Smooth muscle cell (in vitro differentiated cells): ENCODE measurements around the gene STC2. TPM values are rescaled to one million over a fixed set of nuclear protein-coding genes. Genes with fewer than 3 reads are reported as not detected.

ENCODE experiments used
- DNase-seq: peaks from one replicate; lab custom pipeline; 2025; ENCODE audit not compliant: unreplicated experiment; lab: John Stamatoyannopoulos, UW
- H2AFZ ChIP-seq: fragments of 200-600 bp; sonication (generic); 2 replicates; pipeline ENCODE4 v1.6.0; 2016; ENCODE audit warnings: antibody characterized with exemption, low read depth, mild to moderate bottlenecking
- H3F3A ChIP-seq: fragments of 200-600 bp; sonication (generic); 2 replicates; pipeline ENCODE4 v1.6.0; 2017; ENCODE audit warnings: antibody characterized with exemption, low read depth
- H3K27ac ChIP-seq: fragments of 200-600 bp; sonication (generic); 2 replicates; pipeline ENCODE4 v1.5.1; 2016; ENCODE audit warnings: low read depth, mild to moderate bottlenecking
- H3K27me3 ChIP-seq: fragments of 200-600 bp; sonication (generic); 2 replicates; pipeline ENCODE4 v1.6.1; 2016; ENCODE audit warnings: low read depth, mild to moderate bottlenecking
- H3K36me3 ChIP-seq: fragments of 200-600 bp; sonication (generic); 2 replicates; pipeline ENCODE4 v1.5.1; 2016; ENCODE audit warnings: low read depth
- H3K4me1 ChIP-seq: fragments of 200-600 bp; sonication (generic); 2 replicates; pipeline ENCODE4 v1.5.1; 2016; ENCODE audit warnings: low read depth
- H3K4me2 ChIP-seq: fragments of 200-600 bp; sonication (generic); 2 replicates; pipeline ENCODE4 v1.6.0; 2016; ENCODE audit warnings: mild to moderate bottlenecking
- H3K4me3 ChIP-seq: fragments of 200-600 bp; sonication (generic); 2 replicates; pipeline ENCODE4 v1.5.1; 2016; ENCODE audit warnings: mild to moderate bottlenecking
- H3K79me2 ChIP-seq: fragments of 200-600 bp; sonication (generic); 2 replicates; pipeline ENCODE4 v1.6.0; 2016; ENCODE audit warnings: low read depth, mild to moderate bottlenecking
- H3K9ac ChIP-seq: fragments of 200-600 bp; sonication (generic); 2 replicates; pipeline ENCODE4 v1.6.0; 2016; ENCODE audit warnings: low read depth
- H3K9me3 ChIP-seq: fragments of 200-600 bp; sonication (generic); replicated peaks from 2 replicates; pipeline ENCODE4 v1.5.1; 2016; ENCODE audit warnings: low read depth
- H4K20me1 ChIP-seq: fragments of 200-600 bp; sonication (generic); 2 replicates; pipeline ENCODE4 v1.6.0; 2016; ENCODE audit warnings: low read depth
- whole genome bisulfite sequencing: methylation state at CpG from one replicate; pipeline ENCODE4 v1.1.7; 2016; ENCODE audit warnings: low lambda C conversion rate; 5-methylcytosine and 5-hydroxymethylcytosine counted together
- microRNA-seq: library from miRNA; unstranded; fragments of <30 nt; microRNA quantifications from one replicate; pipeline ENCODE4, GENCODE V29; 2016; ENCODE audit warnings: borderline number of aligned reads
- polyA plus RNA-seq: library from polyadenylated mRNA; unstranded; fragments of >200 nt; fragmentation: Nextera tagmentation; extraction: Ambion mirVana; gene quantifications from 2 replicates; pipeline ENCODE4 v1.2.1, GENCODE V29; 2016
- small RNA-seq: library from RNA; depleted of rRNA; stranded (forward); fragments of <200 nt; gene quantifications from one replicate; pipeline ENCODE3, GENCODE V24; 2014
- total RNA-seq: library from RNA; depleted of rRNA; stranded (reverse); fragments of >200 nt; gene quantifications from 2 replicates; pipeline ENCODE4 v1.2.3, GENCODE V29; 2014
- TF ChIP-seq, protein P1 (sequence below): fragments of 200-600 bp; sonication (generic); IDR thresholded peaks from 2 replicates; pipeline ENCODE4 v1.5.1; 2017; ENCODE audit warnings: borderline replicate concordance, mild to moderate bottlenecking, antibody characterized with exemption; ENCODE audit not compliant: insufficient read depth, poor library complexity, severe bottlenecking

Gene STC2
- total and polyA plus RNA-seq, 2 experiments from 2014 or later = 54.3 to 75.4 TPM

DNA sequence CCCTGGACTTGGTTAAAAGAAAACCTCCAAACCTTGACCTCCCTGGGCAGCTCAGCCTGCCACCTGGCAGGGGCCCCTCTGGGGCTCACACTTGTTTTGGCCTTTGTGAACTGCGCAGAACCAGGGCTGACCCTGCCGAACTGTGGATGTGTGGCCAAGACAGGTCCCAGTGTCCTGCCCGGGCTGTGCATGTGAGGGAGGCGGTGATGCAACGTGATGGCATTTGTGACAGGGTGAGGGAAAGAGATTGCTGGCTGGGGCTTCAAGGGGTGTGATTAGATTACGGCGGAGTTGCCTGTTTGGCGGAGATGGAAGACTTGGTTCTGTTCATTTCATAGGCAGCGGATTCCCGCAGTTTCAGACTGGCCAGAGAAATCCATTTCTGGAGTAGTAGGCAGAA is 62.8 kb downstream of the STC2 start:
- TF ChIP-seq, protein P1, sequence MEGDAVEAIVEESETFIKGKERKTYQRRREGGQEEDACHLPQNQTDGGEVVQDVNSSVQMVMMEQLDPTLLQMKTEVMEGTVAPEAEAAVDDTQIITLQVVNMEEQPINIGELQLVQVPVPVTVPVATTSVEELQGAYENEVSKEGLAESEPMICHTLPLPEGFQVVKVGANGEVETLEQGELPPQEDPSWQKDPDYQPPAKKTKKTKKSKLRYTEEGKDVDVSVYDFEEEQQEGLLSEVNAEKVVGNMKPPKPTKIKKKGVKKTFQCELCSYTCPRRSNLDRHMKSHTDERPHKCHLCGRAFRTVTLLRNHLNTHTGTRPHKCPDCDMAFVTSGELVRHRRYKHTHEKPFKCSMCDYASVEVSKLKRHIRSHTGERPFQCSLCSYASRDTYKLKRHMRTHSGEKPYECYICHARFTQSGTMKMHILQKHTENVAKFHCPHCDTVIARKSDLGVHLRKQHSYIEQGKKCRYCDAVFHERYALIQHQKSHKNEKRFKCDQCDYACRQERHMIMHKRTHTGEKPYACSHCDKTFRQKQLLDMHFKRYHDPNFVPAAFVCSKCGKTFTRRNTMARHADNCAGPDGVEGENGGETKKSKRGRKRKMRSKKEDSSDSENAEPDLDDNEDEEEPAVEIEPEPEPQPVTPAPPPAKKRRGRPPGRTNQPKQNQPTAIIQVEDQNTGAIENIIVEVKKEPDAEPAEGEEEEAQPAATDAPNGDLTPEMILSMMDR = no peak
- Histone ChIP-seq H3K9ac (no peak overlapping the region), H3K4me1 (no peaks in the 10 kb centered on the region), H2AFZ (no peak overlapping the region), H3K36me3 (no peaks in the 10 kb centered on the region), H3K9me3 (no peaks in the 10 kb centered on the region), H3K4me3 (no peak overlapping the region), H3F3A (no peaks in the 10 kb centered on the region), H3K4me2 (no peak overlapping the region), H3K79me2 (no peaks in the 10 kb centered on the region), H3K27ac (no peak overlapping the region), H4K20me1 (no peaks in the 10 kb centered on the region), H3K27me3 (peaks cover 44% of the 10 kb centered on the region)
- 59% methylated on average over 10 of the region's 10 CpGs for WGBS
- DNase-seq = no peak

Small RNA genes lying within 50 kb of the gene (microRNA-seq; reads per million reads assigned to microRNA genes)
- not detected for gene MIR8056

Small RNA genes lying within 50 kb of the gene (small RNA-seq; reads per million reads assigned to genes)
- gene MIR8056 (not detected), gene RNA5SP200 (not detected), gene RNU6-500P (not detected)

Other genes with a start within 250 kb of the STC2 start
- gene BNIP1, start 183.9 kb downstream of the STC2 start, total RNA-seq = 16.2 and 18.6 TPM in 2 replicates
- 15.0 and 21.1 TPM in 2 replicates for gene BNIP1, start 183.9 kb downstream of the STC2 start, polyA plus RNA-seq
- gene NKX2-5, start 93.2 kb downstream of the STC2 start, total RNA-seq = 2.4 and 8.0 TPM in 2 replicates
- 6.8 and 7.9 TPM in 2 replicates for gene NKX2-5, start 93.2 kb downstream of the STC2 start, polyA plus RNA-seq